GM12874 (cell line): Measurements from ENCODE around the gene SNAPC1.

Experiments
- TF ChIP-seq, protein P1 (sequence below): IDR thresholded peaks from 2 replicates; pipeline ENCODE4 v1.5.1; 2011; ENCODE audit warnings: low read depth, mild to moderate bottlenecking, control low read depth, low read length, moderate library complexity; ENCODE audit not compliant: insufficient read depth

SNAPC1 gene

DNA sequence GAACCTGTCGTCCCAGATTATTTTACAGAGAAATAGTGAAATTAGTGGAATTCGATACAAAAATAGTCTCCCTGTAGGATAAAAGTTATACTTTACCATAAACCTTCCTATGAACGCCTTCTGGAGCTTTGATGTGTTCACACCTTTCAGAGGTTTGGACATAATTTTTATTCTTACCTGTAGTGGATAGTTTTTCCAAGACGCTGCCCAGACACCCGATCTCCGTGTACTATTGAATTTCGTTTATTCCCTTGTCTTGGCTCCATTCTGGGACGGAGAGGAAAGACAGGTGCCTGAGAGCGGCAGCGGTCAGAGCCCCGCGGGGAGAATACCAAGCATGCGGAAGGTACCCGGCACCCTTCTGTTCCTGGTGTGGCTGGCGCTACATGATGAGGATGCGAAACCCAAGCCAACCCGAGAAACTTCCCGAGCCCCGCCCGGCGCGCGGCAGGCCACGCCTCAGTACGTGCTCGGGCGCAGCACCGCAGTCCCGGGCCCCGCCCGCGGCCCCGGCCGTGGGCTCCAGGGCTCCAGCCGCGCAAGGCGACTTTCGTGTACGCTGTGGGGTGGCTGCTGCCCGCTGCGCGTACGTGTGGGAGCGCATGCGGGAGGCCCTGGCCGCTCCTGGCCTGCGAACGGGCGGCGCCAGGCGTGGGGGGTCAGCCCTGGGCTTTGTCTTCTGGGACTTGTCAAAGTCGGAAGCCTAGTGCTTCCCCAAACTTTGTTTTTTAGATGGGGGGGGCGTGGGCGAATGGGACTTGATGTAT is 11.3 kb upstream of the SNAPC1 start:
- TF ChIP-seq, protein P1, sequence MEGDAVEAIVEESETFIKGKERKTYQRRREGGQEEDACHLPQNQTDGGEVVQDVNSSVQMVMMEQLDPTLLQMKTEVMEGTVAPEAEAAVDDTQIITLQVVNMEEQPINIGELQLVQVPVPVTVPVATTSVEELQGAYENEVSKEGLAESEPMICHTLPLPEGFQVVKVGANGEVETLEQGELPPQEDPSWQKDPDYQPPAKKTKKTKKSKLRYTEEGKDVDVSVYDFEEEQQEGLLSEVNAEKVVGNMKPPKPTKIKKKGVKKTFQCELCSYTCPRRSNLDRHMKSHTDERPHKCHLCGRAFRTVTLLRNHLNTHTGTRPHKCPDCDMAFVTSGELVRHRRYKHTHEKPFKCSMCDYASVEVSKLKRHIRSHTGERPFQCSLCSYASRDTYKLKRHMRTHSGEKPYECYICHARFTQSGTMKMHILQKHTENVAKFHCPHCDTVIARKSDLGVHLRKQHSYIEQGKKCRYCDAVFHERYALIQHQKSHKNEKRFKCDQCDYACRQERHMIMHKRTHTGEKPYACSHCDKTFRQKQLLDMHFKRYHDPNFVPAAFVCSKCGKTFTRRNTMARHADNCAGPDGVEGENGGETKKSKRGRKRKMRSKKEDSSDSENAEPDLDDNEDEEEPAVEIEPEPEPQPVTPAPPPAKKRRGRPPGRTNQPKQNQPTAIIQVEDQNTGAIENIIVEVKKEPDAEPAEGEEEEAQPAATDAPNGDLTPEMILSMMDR, result no peak

DNA sequence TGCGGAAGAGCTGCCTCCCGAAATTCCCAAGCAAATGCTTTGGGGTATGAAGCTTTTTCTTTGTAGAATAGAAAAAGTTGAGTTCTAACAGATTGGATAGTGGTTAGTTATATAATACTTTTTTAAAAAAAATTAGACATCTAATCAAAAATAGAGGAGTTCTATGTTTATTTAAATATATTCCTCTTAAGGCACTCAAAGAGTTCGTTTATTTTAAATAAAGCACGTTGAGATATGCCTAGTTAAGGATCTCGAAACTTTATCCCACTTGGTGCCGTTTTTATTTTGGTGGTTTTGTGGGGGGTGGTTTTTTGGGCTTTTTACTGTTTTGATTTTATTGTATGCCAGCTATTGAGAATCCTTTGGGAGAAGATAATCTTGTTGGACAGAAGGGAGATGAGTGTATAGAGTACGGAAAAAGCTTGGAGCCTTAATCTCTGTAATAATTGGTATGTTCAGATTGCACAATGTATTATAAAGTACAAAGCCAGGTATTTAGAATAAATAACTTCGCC is 10.7 kb upstream of the SNAPC1 start:
- TF ChIP-seq, protein P1, result no peak

DNA sequence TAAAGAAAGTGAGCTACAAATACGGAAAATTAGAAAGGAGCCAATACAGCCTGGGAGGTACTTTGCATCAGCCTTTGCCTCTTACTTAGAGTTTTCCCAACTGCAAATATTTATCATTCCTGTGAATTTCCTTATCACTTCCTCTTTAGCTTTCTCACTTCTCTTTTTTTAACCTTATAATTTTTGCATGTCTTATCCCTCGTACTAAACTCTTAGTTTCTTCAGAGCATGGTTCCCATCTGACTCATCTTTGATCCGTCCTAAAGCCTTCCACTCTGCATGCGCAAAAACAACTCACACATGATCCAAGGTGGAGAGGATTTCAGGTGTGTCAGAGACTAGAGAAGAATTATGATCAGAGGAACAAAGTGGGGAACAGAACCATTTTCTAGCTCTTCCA is 9.6 kb upstream of the SNAPC1 start:
- TF ChIP-seq, protein P1, result no peak

DNA sequence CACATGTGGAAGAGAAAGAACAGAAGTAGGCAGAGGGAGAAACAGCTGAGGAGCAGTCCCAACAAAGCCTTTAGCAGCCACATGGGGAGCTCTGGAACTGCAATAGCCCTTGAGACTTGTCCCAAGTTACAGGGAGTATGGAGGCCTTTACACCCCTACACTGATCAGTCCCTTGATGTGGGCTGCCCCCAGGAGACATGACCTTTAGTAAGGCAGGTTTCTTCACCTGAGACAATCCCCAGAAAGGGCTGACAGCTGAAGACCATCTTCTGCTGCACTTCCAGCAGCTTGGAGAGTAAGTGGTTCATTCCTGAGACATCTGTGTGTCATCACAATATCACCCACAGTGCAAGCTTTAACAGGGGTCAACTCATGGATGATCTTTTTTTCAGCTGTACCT is 8.6 kb upstream of the SNAPC1 start:
- TF ChIP-seq, protein P1, result no peak

DNA sequence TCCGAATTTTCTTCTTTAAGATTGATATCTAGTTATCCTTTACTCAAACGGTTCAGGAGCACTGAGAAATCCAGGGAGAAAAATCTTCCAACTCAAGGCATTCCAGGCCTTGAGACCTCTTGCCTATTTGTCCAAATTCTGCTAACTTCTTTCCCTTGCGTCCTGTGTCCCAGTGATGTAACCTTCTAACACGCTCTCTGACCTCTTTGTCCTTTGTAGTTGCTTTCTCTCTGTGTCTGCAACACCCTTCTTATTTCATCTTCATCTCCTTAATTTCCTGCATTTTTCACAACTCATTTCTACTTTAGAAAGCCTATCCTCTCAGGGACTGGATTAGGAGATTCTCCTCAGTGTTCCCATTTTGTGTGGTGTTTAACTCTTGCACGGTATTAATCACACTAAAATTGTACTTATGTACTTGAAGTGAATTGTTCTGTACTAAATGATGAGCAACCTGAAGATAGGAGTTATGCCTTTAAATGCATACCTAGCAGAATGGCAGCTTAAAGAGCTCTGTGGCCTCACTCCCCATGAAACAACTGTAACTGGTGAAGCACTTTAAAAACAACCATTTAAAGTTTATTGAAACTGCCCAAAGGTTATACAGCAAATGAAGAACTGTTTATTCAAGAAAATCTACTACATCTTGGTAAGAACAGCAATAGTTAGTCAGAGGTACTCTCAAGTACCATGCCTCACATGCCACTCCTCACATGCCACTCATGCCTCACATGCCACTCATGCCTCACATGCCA is 7.4 kb upstream of the SNAPC1 start:
- TF ChIP-seq, protein P1, result no peak

DNA sequence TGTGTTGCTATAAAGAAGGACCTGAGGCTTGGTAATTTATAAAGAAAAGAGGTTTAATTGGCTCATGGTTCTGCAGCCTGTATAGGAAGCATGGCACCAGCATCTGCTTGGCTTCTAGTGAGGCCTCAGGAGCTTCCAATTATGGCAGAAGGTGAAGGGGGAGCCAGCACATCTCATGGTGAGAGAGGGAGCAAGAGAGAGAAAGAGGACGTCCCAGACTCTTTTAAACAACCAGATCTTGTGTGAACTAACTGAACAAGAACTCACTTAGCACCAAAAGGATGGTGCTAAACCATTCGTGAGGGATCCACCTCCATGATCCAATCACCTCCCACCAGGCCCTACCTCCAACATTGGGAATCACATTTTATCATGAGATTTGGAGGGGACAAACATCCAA is 6.1 kb upstream of the SNAPC1 start:
- TF ChIP-seq, protein P1, result no peak

DNA sequence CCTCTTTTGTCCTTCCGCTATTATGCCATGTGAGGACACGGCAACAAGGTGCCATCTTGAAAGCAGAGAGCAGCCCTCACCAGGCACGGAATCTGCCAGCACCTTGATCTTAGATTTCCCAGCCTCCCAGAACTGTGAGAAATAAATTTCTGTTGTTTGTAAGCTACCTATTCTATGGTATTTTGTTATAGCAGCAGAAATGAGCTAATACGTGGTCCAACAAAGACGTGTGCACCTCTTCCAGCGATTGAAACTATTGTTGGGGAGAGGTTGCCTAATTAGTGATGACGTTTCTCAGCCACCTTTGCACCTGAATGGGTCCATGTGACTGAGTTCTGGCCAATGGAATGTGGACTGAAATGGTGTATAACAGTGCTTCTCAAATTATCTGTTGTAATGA is 2.3 kb upstream of the SNAPC1 start:
- TF ChIP-seq, protein P1, result no peak
